ENCODE data around the gene ARL4D.
"Not testable (repeated sequence)": the region's sequence is repeated elsewhere in the genome, so short reads cannot be mapped to it uniquely, and the experiment has no call there.

The ARL4D gene

GRCh38 chr17:43363181-43363925 lies 35.4 kb upstream of the ARL4D start:
- DNase-seq (ENCODE audit: low spot score in 2 of 2) (no peak), ATAC-seq (replicated peaks; ENCODE audit: extremely low read depth, poor library complexity, severe bottlenecking) (no peak)
- H3K4me3 Mint-ChIP-seq = peak overlapping the region; percentile 47
- H3K4me1 Mint-ChIP-seq = peaks cover 54% of the 10 kb centered on the region
- peaks cover 6% of the 10 kb centered on the region for H3K9me3 Mint-ChIP-seq
- peaks cover 12% of the 10 kb centered on the region for H3K27me3 Mint-ChIP-seq
- H3K27ac Mint-ChIP-seq (ENCODE audit: low read depth) = no peak overlapping the region
- H3K36me3 Mint-ChIP-seq (ENCODE audit: insufficient read depth) = peaks cover 46% of the 10 kb centered on the region

GRCh38 chr17:43363926-43364285 lies 34.9 kb upstream of the ARL4D start:
- ATAC-seq (replicated peaks; ENCODE audit: extremely low read depth, poor library complexity, severe bottlenecking) = no peak
- peaks cover 12% of the 10 kb centered on the region for H3K27me3 Mint-ChIP-seq
- peaks cover 49% of the 10 kb centered on the region for H3K36me3 Mint-ChIP-seq (ENCODE audit: insufficient read depth)
- DNase-seq (ENCODE audit: low spot score in 2 of 2) = no peak
- H3K27ac Mint-ChIP-seq (ENCODE audit: low read depth) = peak overlapping the region; percentile 50
- no peak overlapping the region for H3K4me3 Mint-ChIP-seq
- H3K4me1 Mint-ChIP-seq = peaks cover 59% of the 10 kb centered on the region
- H3K9me3 Mint-ChIP-seq = peaks cover 6% of the 10 kb centered on the region

- Mint-ChIP-seq H3K4me1 (peaks cover 58% of the 10 kb centered on the region), H3K9me3 (peaks cover 6% of the 10 kb centered on the region), H3K36me3 (ENCODE audit: insufficient read depth) (peaks cover 42% of the 10 kb centered on the region), H3K4me3 (no peak overlapping the region), H3K27ac (ENCODE audit: low read depth) (no peak overlapping the region), H3K27me3 (peaks cover 12% of the 10 kb centered on the region)
- DNase-seq (ENCODE audit: low spot score in 2 of 2) = no peak
- ATAC-seq (replicated peaks; ENCODE audit: extremely low read depth, poor library complexity, severe bottlenecking) = no peak
Observed at GRCh38 chr17:43365356-43365755, 33.4 kb upstream of the ARL4D start.

GRCh38 chr17:43365921-43366320 lies 32.9 kb upstream of the ARL4D start:
- not testable (repeated sequence) for H3K27ac Mint-ChIP-seq (ENCODE audit: low read depth); ATAC-seq (replicated peaks; ENCODE audit: extremely low read depth, poor library complexity, severe bottlenecking)
- H3K4me1 Mint-ChIP-seq = peaks cover 53% of the 10 kb centered on the region

GRCh38 chr17:43366891-43367736 lies 31.7 kb upstream of the ARL4D start:
- no peak for ATAC-seq (replicated peaks; ENCODE audit: extremely low read depth, poor library complexity, severe bottlenecking)
- DNase-seq (ENCODE audit: low spot score in 2 of 2) = no peak
- H3K27me3 Mint-ChIP-seq = no peaks in the 10 kb centered on the region
- no peaks in the 10 kb centered on the region for H3K9me3 Mint-ChIP-seq
- H3K4me1 Mint-ChIP-seq = peaks cover 41% of the 10 kb centered on the region
- peak overlapping the region; percentile 100 for H3K27ac Mint-ChIP-seq (ENCODE audit: low read depth)
- H3K36me3 Mint-ChIP-seq (ENCODE audit: insufficient read depth) = peaks cover 26% of the 10 kb centered on the region
- peak overlapping the region; percentile 81 for H3K4me3 Mint-ChIP-seq

More at GRCh38 chr17:43365921-43366320, 32.9 kb upstream of the ARL4D start:
- H3K36me3 Mint-ChIP-seq (ENCODE audit: insufficient read depth) = peaks cover 37% of the 10 kb centered on the region
- not testable (repeated sequence) for DNase-seq (ENCODE audit: low spot score in 2 of 2); H3K4me3 Mint-ChIP-seq; H3K9me3 Mint-ChIP-seq; H3K27me3 Mint-ChIP-seq

GRCh38 chr17:43367737-43368242 lies 31.0 kb upstream of the ARL4D start:
- Mint-ChIP-seq H3K4me3 (peak overlapping the region; percentile 81), H3K4me1 (peaks cover 41% of the 10 kb centered on the region), H3K36me3 (ENCODE audit: insufficient read depth) (peaks cover 24% of the 10 kb centered on the region), H3K27ac (ENCODE audit: low read depth) (peak overlapping the region; percentile 100), H3K27me3 (no peaks in the 10 kb centered on the region), H3K9me3 (no peaks in the 10 kb centered on the region)
- no peak for DNase-seq (ENCODE audit: low spot score in 2 of 2)
- ATAC-seq (replicated peaks; ENCODE audit: extremely low read depth, poor library complexity, severe bottlenecking) = peak; percentile 44

- H3K9me3 Mint-ChIP-seq = no peaks in the 10 kb centered on the region
- H3K4me1 Mint-ChIP-seq = peaks cover 35% of the 10 kb centered on the region
- peak overlapping the region; percentile 100 for H3K27ac Mint-ChIP-seq (ENCODE audit: low read depth)
- H3K36me3 Mint-ChIP-seq (ENCODE audit: insufficient read depth) = peaks cover 24% of the 10 kb centered on the region
- ATAC-seq (replicated peaks; ENCODE audit: extremely low read depth, poor library complexity, severe bottlenecking) = peak; percentile 55
- peak in 1 of 2 donors; percentile 43 for DNase-seq (ENCODE audit: low spot score in 2 of 2)
- peak overlapping the region; percentile 81 for H3K4me3 Mint-ChIP-seq
- H3K27me3 Mint-ChIP-seq = no peaks in the 10 kb centered on the region
Observed at GRCh38 chr17:43368740-43369506, 29.9 kb upstream of the ARL4D start.

- Mint-ChIP-seq H3K4me3 (peak overlapping the region; percentile 81), H3K4me1 (peaks cover 35% of the 10 kb centered on the region)
Observed at GRCh38 chr17:43369986-43370385, 28.8 kb upstream of the ARL4D start.

GRCh38 chr17:43371227-43371821 lies 27.5 kb upstream of the ARL4D start:
- Mint-ChIP-seq H3K36me3 (ENCODE audit: insufficient read depth) (peaks cover 19% of the 10 kb centered on the region), H3K4me3 (no peak overlapping the region), H3K27ac (ENCODE audit: low read depth) (no peak overlapping the region), H3K4me1 (peaks cover 31% of the 10 kb centered on the region), H3K9me3 (no peaks in the 10 kb centered on the region), H3K27me3 (no peaks in the 10 kb centered on the region)
- DNase-seq (ENCODE audit: low spot score in 2 of 2) (no peak), ATAC-seq (replicated peaks; ENCODE audit: extremely low read depth, poor library complexity, severe bottlenecking) (no peak)

More at GRCh38 chr17:43369986-43370385, 28.8 kb upstream of the ARL4D start:
- peaks cover 22% of the 10 kb centered on the region for H3K36me3 Mint-ChIP-seq (ENCODE audit: insufficient read depth)
- no peaks in the 10 kb centered on the region for H3K9me3 Mint-ChIP-seq
- DNase-seq (ENCODE audit: low spot score in 2 of 2) (no peak), ATAC-seq (replicated peaks; ENCODE audit: extremely low read depth, poor library complexity, severe bottlenecking) (no peak)
- H3K27me3 Mint-ChIP-seq = no peaks in the 10 kb centered on the region
- peak overlapping the region; percentile 100 for H3K27ac Mint-ChIP-seq (ENCODE audit: low read depth)

GRCh38 chr17:43372273-43372911 lies 26.4 kb upstream of the ARL4D start:
- Mint-ChIP-seq H3K9me3 (no peaks in the 10 kb centered on the region), H3K4me3 (no peak overlapping the region), H3K4me1 (peaks cover 28% of the 10 kb centered on the region), H3K27ac (ENCODE audit: low read depth) (no peak overlapping the region), H3K27me3 (no peaks in the 10 kb centered on the region), H3K36me3 (ENCODE audit: insufficient read depth) (peaks cover 18% of the 10 kb centered on the region)
- DNase-seq (ENCODE audit: low spot score in 2 of 2) (no peak), ATAC-seq (replicated peaks; ENCODE audit: extremely low read depth, poor library complexity, severe bottlenecking) (no peak)

- Mint-ChIP-seq H3K9me3 (no peaks in the 10 kb centered on the region), H3K27ac (ENCODE audit: low read depth) (no peak overlapping the region), H3K4me1 (peaks cover 19% of the 10 kb centered on the region), H3K27me3 (no peaks in the 10 kb centered on the region), H3K36me3 (ENCODE audit: insufficient read depth) (peaks cover 9% of the 10 kb centered on the region), H3K4me3 (no peak overlapping the region)
- ATAC-seq (replicated peaks; ENCODE audit: extremely low read depth, poor library complexity, severe bottlenecking) (no peak), DNase-seq (ENCODE audit: low spot score in 2 of 2) (no peak)
Observed at GRCh38 chr17:43373356-43373755, 25.4 kb upstream of the ARL4D start.
